AG09319 (cell line): ENCODE results near the gene NAA25.

Source experiments
- DNase-seq: peaks from one replicate; pipeline ENCODE4 v3.0.0-alpha.2; 2010; ENCODE audit warnings: low read depth; ENCODE audit errors: extremely low read depth
- CTCF ChIP-seq: IDR thresholded peaks from 2 replicates; pipeline ENCODE4 v1.5.1; 2011; ENCODE audit warnings: low read depth, mild to moderate bottlenecking, inconsistent platforms, low read length, moderate library complexity

Gene NAA25

GRCh38 chr12:111981987-111982386 is 126.6 kb downstream of the NAA25 start:
- DNase-seq = no peak

GRCh38 chr12:111980598-111980997 is 128.0 kb downstream of the NAA25 start:
- no peak for TF ChIP-seq CTCF
- DNase-seq = no peak

More at GRCh38 chr12:111981987-111982386, 126.6 kb downstream of the NAA25 start:
- TF ChIP-seq CTCF = no peak

- no peak for TF ChIP-seq CTCF
- DNase-seq = no peak
Observed at GRCh38 chr12:111978545-111978944, 130.0 kb downstream of the NAA25 start.

- no peak for TF ChIP-seq CTCF
- no peak for DNase-seq
Observed at GRCh38 chr12:111976860-111977259, 131.7 kb downstream of the NAA25 start.
